IMR-90 (cell line): ENCODE measurements around the gene CSH2. TPM values are rescaled to one million over a fixed set of nuclear protein-coding genes. Genes with fewer than 3 reads are reported as not detected.
A peak's percentile ranks its signal among the peaks of the same experiment; 100 is the strongest.

ENCODE experiments used
- ATAC-seq: fragments of 200-7000 bp; cut with Tn5 transposase; 2 replicates; pipeline ENCODE4 v1.9.1; 2020; ENCODE audit warnings: low read depth, mild to moderate bottlenecking, moderate library complexity
- BruUV-seq: library from RNA; stranded (reverse); fragments of 400-500 nt; replicated peaks from 2 replicates; lab custom pipeline; 2021; lab: Mats Ljungman, UMichigan
- CTCF ChIA-PET: fragments of 300-600 bp; formaldehyde crosslinking; extraction: SDS; loops from one replicate; lab custom pipeline; 2021; ENCODE audit warnings: antibody characterized with exemption; lab: Yijun Ruan, JAX
- POLR2A ChIA-PET: fragments of 300-600 bp; sonication (Branson Sonifier 250); formaldehyde crosslinking; loops from one replicate; lab custom pipeline; 2022; ENCODE audit warnings: antibody characterized with exemption; ENCODE audit not compliant: unreplicated experiment; lab: Charles Lee
- DNase-seq: peaks from one replicate; pipeline ENCODE4 v3.0.0; 2013
- H2AFZ ChIP-seq: replicated peaks from 2 replicates; pipeline ENCODE3; 2013; ENCODE audit warnings: low read length, mild to moderate bottlenecking; ENCODE audit not compliant: poor library complexity
- H2AK5ac ChIP-seq: 2 replicates; pipeline ENCODE4 v1.6.1; 2013; ENCODE audit warnings: low read depth, low read length, inconsistent platforms
- H2AK9ac ChIP-seq: replicated peaks from 2 replicates; pipeline ENCODE3; 2013; ENCODE audit warnings: mild to moderate bottlenecking, low read depth, low read length, moderate library complexity; ENCODE audit not compliant: poor library complexity
- H2BK120ac ChIP-seq: 2 replicates; pipeline ENCODE4 v1.6.1; 2013; ENCODE audit warnings: low read depth, low read length, inconsistent platforms
- H2BK15ac ChIP-seq: 3 replicates; pipeline ENCODE4 v1.6.1; 2013; ENCODE audit warnings: low read depth, low read length, inconsistent platforms
- H2BK20ac ChIP-seq: 2 replicates; pipeline ENCODE4 v1.6.1; 2013; ENCODE audit warnings: low read depth, mild to moderate bottlenecking, inconsistent platforms, low read length, moderate library complexity
- H2BK5ac ChIP-seq: 2 replicates; pipeline ENCODE4 v1.6.1; 2013; ENCODE audit warnings: mild to moderate bottlenecking, low read depth, low read length, inconsistent platforms; ENCODE audit not compliant: poor library complexity, severe bottlenecking
- H3K14ac ChIP-seq: replicated peaks from 2 replicates; pipeline ENCODE4 v1.6.1; 2013; ENCODE audit warnings: low read depth, low read length, inconsistent platforms
- H3K18ac ChIP-seq: 2 replicates; pipeline ENCODE4 v1.6.1; 2013; ENCODE audit warnings: low read depth, low read length, control low read depth
- H3K23ac ChIP-seq: 2 replicates; pipeline ENCODE4 v1.6.1; 2013; ENCODE audit warnings: low read depth, low read length, inconsistent platforms
- H3K27ac ChIP-seq: 2 replicates; pipeline ENCODE4 v1.5.1; 2013; ENCODE audit warnings: mild to moderate bottlenecking, control low read depth, low read length; ENCODE audit not compliant: insufficient read depth
- H3K27me3 ChIP-seq: 2 replicates; pipeline ENCODE4 v1.6.1; 2013; ENCODE audit warnings: low read length; ENCODE audit not compliant: control insufficient read depth, insufficient read depth
- H3K36me3 ChIP-seq: 2 replicates; pipeline ENCODE4 v1.6.1; 2013; ENCODE audit warnings: low read length, mixed read lengths; ENCODE audit not compliant: control insufficient read depth, insufficient read depth
- H3K4ac ChIP-seq: 2 replicates; pipeline ENCODE4 v1.6.1; 2013; ENCODE audit warnings: low read depth, low read length, inconsistent platforms
- H3K4me1 ChIP-seq: 2 replicates; pipeline ENCODE4 v1.6.1; 2013; ENCODE audit warnings: low read length, mixed read lengths; ENCODE audit not compliant: control insufficient read depth, insufficient read depth
- H3K4me2 ChIP-seq: 2 replicates; pipeline ENCODE4 v1.6.1; 2013; ENCODE audit warnings: low read depth, mild to moderate bottlenecking, control low read depth, low read length, moderate library complexity
- H3K4me3 ChIP-seq: 2 replicates; pipeline ENCODE4 v1.5.1; 2013; ENCODE audit warnings: low read depth, mild to moderate bottlenecking, control low read depth, low read length, moderate library complexity; ENCODE audit not compliant: insufficient read depth
- H3K56ac ChIP-seq: 2 replicates; pipeline ENCODE4 v1.6.1; 2013; ENCODE audit warnings: low read length, inconsistent platforms; ENCODE audit not compliant: insufficient read depth; ENCODE audit errors: extremely low read depth
- H3K79me1 ChIP-seq, 2 experiments: 2 replicates each; pipeline ENCODE4 v1.6.1; 2013; ENCODE audit warnings: low read length in 2 of 2, inconsistent platforms in 1 of 2, low read depth in 1 of 2
- H3K9ac ChIP-seq: 2 replicates; pipeline ENCODE4 v1.6.1; 2013; ENCODE audit warnings: low read depth, low read length, control low read depth
- H3K9me1 ChIP-seq: 2 replicates; pipeline ENCODE4 v1.6.1; 2013; ENCODE audit warnings: low read length, inconsistent platforms; ENCODE audit not compliant: insufficient read depth
- H3K9me3 ChIP-seq: 2 replicates; pipeline ENCODE4 v1.6.1; 2013; ENCODE audit warnings: low read length; ENCODE audit not compliant: control insufficient read depth, insufficient read depth
- H4K20me1 ChIP-seq: 2 replicates; pipeline ENCODE4 v1.6.1; 2013; ENCODE audit warnings: low read length, inconsistent platforms; ENCODE audit not compliant: insufficient read depth
- H4K5ac ChIP-seq: 2 replicates; pipeline ENCODE4 v1.6.1; 2013; ENCODE audit warnings: mild to moderate bottlenecking, low read depth, low read length, control low read depth
- H4K8ac ChIP-seq, 2 experiments: 2 replicates each; pipeline ENCODE4 v1.6.1; 2013; ENCODE audit warnings: low read depth in 2 of 2, low read length in 2 of 2, control low read depth in 1 of 2, inconsistent platforms in 1 of 2
- H4K91ac ChIP-seq: 2 replicates; pipeline ENCODE4 v1.6.1; 2013; ENCODE audit warnings: low read depth, low read length, inconsistent platforms; ENCODE audit not compliant: insufficient read depth
- BHLHE40 ChIP-seq: fragments of 150-350 bp; IDR thresholded peaks from 2 replicates; pipeline ENCODE4 v1.6.1; 2016; ENCODE audit warnings: mild to moderate bottlenecking, low read depth, low read length
- CEBPB ChIP-seq: IDR thresholded peaks from 2 replicates; pipeline ENCODE4 v1.6.1; 2012; ENCODE audit warnings: low read depth, low read length, improper control_type of control experiment
- CHD1 ChIP-seq: IDR thresholded peaks from 2 replicates; pipeline ENCODE4 v1.6.1; 2012; ENCODE audit warnings: low read depth, low read length, improper control_type of control experiment
- CTCF ChIP-seq: conservative IDR thresholded peaks from 2 replicates; pipeline ENCODE4 v1.5.1; 2012; ENCODE audit warnings: mild to moderate bottlenecking, low read depth, low read length, improper control_type of control experiment
- ELK1 ChIP-seq: fragments of 150-350 bp; IDR thresholded peaks from 2 replicates; pipeline ENCODE4 v1.6.1; 2016; ENCODE audit warnings: low read depth, mild to moderate bottlenecking, low read length, moderate library complexity, borderline replicate concordance
- FOS ChIP-seq: fragments of 150-350 bp; IDR thresholded peaks from 2 replicates; pipeline ENCODE4 v1.6.1; 2016; ENCODE audit warnings: low read depth, low read length
- MAFK ChIP-seq: IDR thresholded peaks from 2 replicates; pipeline ENCODE4 v1.6.1; 2012; ENCODE audit warnings: low read depth, low read length, improper control_type of control experiment
- MAZ ChIP-seq: IDR thresholded peaks from 2 replicates; pipeline ENCODE4 v1.6.1; 2012; ENCODE audit warnings: low read depth, mild to moderate bottlenecking, low read length, improper control_type of control experiment, moderate library complexity, borderline replicate concordance
- MXI1 ChIP-seq: IDR thresholded peaks from 2 replicates; pipeline ENCODE4 v1.6.1; 2012; ENCODE audit warnings: low read depth, mild to moderate bottlenecking, low read length, moderate library complexity, borderline replicate concordance
- NFE2L2 ChIP-seq: fragments of 150-350 bp; IDR thresholded peaks from 2 replicates; pipeline ENCODE4 v1.6.1; 2016; ENCODE audit warnings: low read depth, mild to moderate bottlenecking, low read length
- POLR2A ChIP-seq: IDR thresholded peaks from 2 replicates; pipeline ENCODE4 v1.6.1; 2012; ENCODE audit warnings: mild to moderate bottlenecking, low read depth, low read length
- RAD21 ChIP-seq: IDR thresholded peaks from 2 replicates; pipeline ENCODE4 v1.6.1; 2012; ENCODE audit warnings: low read length, improper control_type of control experiment
- RCOR1 ChIP-seq: IDR thresholded peaks from 2 replicates; pipeline ENCODE4 v1.6.1; 2012; ENCODE audit warnings: mild to moderate bottlenecking, low read length, improper control_type of control experiment; ENCODE audit not compliant: insufficient replicate concordance
- RFX5 ChIP-seq: IDR thresholded peaks from 2 replicates; pipeline ENCODE4 v1.8.0; 2012; ENCODE audit warnings: low read depth, mild to moderate bottlenecking, low read length, moderate library complexity
- SMC3 ChIP-seq: fragments of 150-350 bp; IDR thresholded peaks from 2 replicates; pipeline ENCODE4 v1.6.1; 2016; ENCODE audit warnings: low read depth, mild to moderate bottlenecking, antibody characterized with exemption, low read length, moderate library complexity
- USF2 ChIP-seq: fragments of 150-350 bp; IDR thresholded peaks from 2 replicates; pipeline ENCODE4 v1.6.1; 2017; ENCODE audit warnings: mild to moderate bottlenecking, antibody characterized with exemption, low read length, low read depth
- WGBS, 2 experiments: methylation state at CpG; one replicate each; pipeline versions ENCODE4 v1.1.5 to v1.1.7; 2013; ENCODE audit warnings: missing lambda C conversion rate in 2 of 2; ENCODE audit not compliant: insufficient read length in 1 of 2; ENCODE audit errors: extremely low coverage in 2 of 2; 5-methylcytosine and 5-hydroxymethylcytosine counted together
- dilution Hi-C: fragments of 300-500 bp; cut with HindIII; formaldehyde crosslinking; loops from one replicate; pipeline ENCODE4 v1.14.3; 2018; ENCODE audit warnings: low sequenced_read_pairs; ENCODE audit not compliant: unreplicated experiment
- in situ Hi-C: fragments of 300-500 bp; cut with MboI; formaldehyde crosslinking; loops from 3 replicates; pipeline ENCODE4 v1.14.3; 2019; ENCODE audit warnings: low sequenced_read_pairs, inconsistent platforms, mixed read lengths
- intact Hi-C: fragments of 100-400 bp; cut with micrococcal nuclease; formaldehyde crosslinking; loops from 2 replicates; pipeline ENCODE4 v1.10.0; 2022
- polyA plus RNA-seq, 3 experiments: library from polyadenylated mRNA; depleted of rRNA; stranded (reverse); fragments of >200 nt; gene quantifications; 2 replicates each; pipeline ENCODE4 v1.2.3, GENCODE V29; 2012; ENCODE audit warnings: low replicate concordance in 1 of 3
- total RNA-seq: library from RNA; depleted of rRNA; stranded (reverse); fragments of >200 nt; gene quantifications from 2 replicates; pipeline ENCODE4 v1.2.3, GENCODE V29; 2012

Gene CSH2
- total and polyA plus RNA-seq, 2 of the 4 experiments (the other 2 are of a cell fraction) = not detected

- Histone ChIP-seq H3K23ac (no peak overlapping the region), H4K20me1 (no peaks in the 10 kb centered on the region), H2AK5ac (no peak overlapping the region), H3K27ac (no peak overlapping the region), H3K79me1 (no peaks in the 10 kb centered on the region), H3K4me2 (no peak overlapping the region), H3K9ac (no peak overlapping the region), H3K14ac (no peak overlapping the region), H3K36me3 (no peaks in the 10 kb centered on the region), H2AK9ac (peak overlapping the region; percentile 1), H3K56ac (no peak overlapping the region), H2AFZ (no peak overlapping the region), H3K27me3 (peaks cover 33% of the 10 kb centered on the region), H3K9me3 (no peaks in the 10 kb centered on the region), H2BK15ac (no peak overlapping the region), H4K8ac (no peak overlapping the region), H2BK120ac (no peak overlapping the region), H3K9me1 (no peaks in the 10 kb centered on the region), H3K4me1 (no peaks in the 10 kb centered on the region), H4K91ac (no peak overlapping the region), H4K5ac (no peak overlapping the region), H3K4ac (no peak overlapping the region), H2BK20ac (no peak overlapping the region), H2BK5ac (no peak overlapping the region), H3K4me3 (no peak overlapping the region), H3K18ac (no peak overlapping the region)
- TF ChIP-seq POLR2A (no peak), ELK1 (no peak), BHLHE40 (no peak), CEBPB (no peak), FOS (no peak), RCOR1 (no peak), RAD21 (no peak), CTCF (no peak), CHD1 (no peak), NFE2L2 (no peak), MAFK (no peak), MAZ (no peak), MXI1 (no peak), RFX5 (no peak), USF2 (no peak), SMC3 (no peak)
- ChIA-PET POLR2A (interaction anchor here (0.5 kb wide), 1 partner anchor 16 kb away, joined by 6 read pairs; no protein-coding TSS in a partner anchor), CTCF (interaction anchor here (0.6 to 1.5 kb wide), 2 partner anchors 10 to 474 kb away, joined by 3 read pairs; no protein-coding TSS in a partner anchor)
- DNase-seq (no peak), ATAC-seq (no peak)
- intact Hi-C loops (no loop called here), dilution Hi-C loops (no loop called here), in situ Hi-C loops (no loop called here)
- no CpG with 5 or more reads among the region's 3 CpGs for WGBS, 2 experiments
- no TSS peak for BruUV-seq
Observed at GRCh38 chr17:63859257-63859656, 14.2 kb downstream of the CSH2 start.
